ENCODE data around the gene DNAJB8. TPM values are rescaled to one million over a fixed set of nuclear protein-coding genes. Genes with fewer than 3 reads are reported as not detected.

DNAJB8 gene
- total RNA-seq, 4 donors from 2014 or later, result not detected

DNA sequence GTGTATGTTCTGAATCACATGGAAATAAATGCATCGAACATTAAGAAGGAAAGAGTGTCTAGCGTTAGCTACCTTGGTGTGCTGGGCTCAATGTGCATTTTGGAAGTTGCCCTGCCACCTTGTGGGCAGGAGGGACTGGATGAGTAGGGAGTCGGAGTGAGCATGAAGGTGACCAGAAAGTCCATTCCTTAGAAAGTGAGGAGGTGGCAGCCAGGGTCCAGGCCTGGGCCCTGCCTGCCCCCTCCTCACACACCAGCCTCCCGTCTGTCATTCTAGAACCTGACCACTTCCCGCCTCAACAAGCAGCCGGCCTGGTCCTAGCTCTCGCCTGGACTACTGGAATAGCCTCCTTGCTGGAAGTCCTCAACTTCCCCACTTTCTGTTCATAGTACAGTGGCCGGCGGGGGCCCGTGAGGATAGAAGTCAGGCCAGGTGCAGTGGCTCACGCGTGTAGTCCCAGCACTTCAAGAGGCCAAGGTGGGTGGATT is 36.5 kb upstream of the DNAJB8 start:
- in situ Hi-C loops (cut with MboI; ENCODE audit: low sequenced_read_pairs in 4 of 4), result loop anchor here in 3 of 4 donors (10.0 kb wide), 2 partner anchors 328 to 408 kb away; no protein-coding TSS in a partner anchor
- intact Hi-C loops (cut with DNase I; ENCODE audit: low total_unique reads), result no loop called here
- H3K9me3 ChIP-seq, result no peaks in the 10 kb centered on the region
- no peak overlapping the region for H3K4me3 ChIP-seq
- H3K36me3 ChIP-seq, result no peaks in the 10 kb centered on the region
- DNase-seq (no peak), ATAC-seq (no peak)
- TF ChIP-seq, protein P1, sequence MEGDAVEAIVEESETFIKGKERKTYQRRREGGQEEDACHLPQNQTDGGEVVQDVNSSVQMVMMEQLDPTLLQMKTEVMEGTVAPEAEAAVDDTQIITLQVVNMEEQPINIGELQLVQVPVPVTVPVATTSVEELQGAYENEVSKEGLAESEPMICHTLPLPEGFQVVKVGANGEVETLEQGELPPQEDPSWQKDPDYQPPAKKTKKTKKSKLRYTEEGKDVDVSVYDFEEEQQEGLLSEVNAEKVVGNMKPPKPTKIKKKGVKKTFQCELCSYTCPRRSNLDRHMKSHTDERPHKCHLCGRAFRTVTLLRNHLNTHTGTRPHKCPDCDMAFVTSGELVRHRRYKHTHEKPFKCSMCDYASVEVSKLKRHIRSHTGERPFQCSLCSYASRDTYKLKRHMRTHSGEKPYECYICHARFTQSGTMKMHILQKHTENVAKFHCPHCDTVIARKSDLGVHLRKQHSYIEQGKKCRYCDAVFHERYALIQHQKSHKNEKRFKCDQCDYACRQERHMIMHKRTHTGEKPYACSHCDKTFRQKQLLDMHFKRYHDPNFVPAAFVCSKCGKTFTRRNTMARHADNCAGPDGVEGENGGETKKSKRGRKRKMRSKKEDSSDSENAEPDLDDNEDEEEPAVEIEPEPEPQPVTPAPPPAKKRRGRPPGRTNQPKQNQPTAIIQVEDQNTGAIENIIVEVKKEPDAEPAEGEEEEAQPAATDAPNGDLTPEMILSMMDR (IDR thresholded peaks at IDR 0.05 in 4 of 5, conservative IDR thresholded peaks at IDR 0.05 in 1 of 5), result no peak
- no peak for TF ChIP-seq POLR2A (IDR thresholded peaks at IDR 0.05)
- H3K4me1 ChIP-seq, result no peaks in the 10 kb centered on the region
- H3K27ac ChIP-seq, result no peak overlapping the region
- H3K27me3 ChIP-seq, result peaks cover 19 to 24% (median 23%) of the 10 kb centered on the region in 3 donors

- DNase-seq (no peak), ATAC-seq (no peak)
- TF ChIP-seq, protein P1 (IDR thresholded peaks at IDR 0.05 in 4 of 5, conservative IDR thresholded peaks at IDR 0.05 in 1 of 5), result no peak
- TF ChIP-seq POLR2A (IDR thresholded peaks at IDR 0.05), result no peak
- in situ Hi-C loops (cut with MboI; ENCODE audit: low sequenced_read_pairs in 4 of 4) (loop anchor here in 3 of 4 donors (10.0 kb wide), 2 partner anchors 328 to 408 kb away; no protein-coding TSS in a partner anchor), intact Hi-C loops (cut with DNase I; ENCODE audit: low total_unique reads) (no loop called here)
- H3K27ac ChIP-seq, result no peak overlapping the region
- H3K4me1 ChIP-seq, result no peaks in the 10 kb centered on the region
- no peak overlapping the region for H3K4me3 ChIP-seq
- no peaks in the 10 kb centered on the region for H3K9me3 ChIP-seq
- H3K27me3 ChIP-seq, result peaks cover 22 to 26% (median 26%) of the 10 kb centered on the region in 3 donors
- no peaks in the 10 kb centered on the region for H3K36me3 ChIP-seq
These were observed 36.0 kb upstream of the DNAJB8 start for GRCh38 chr3:128502712-128503111.

DNA sequence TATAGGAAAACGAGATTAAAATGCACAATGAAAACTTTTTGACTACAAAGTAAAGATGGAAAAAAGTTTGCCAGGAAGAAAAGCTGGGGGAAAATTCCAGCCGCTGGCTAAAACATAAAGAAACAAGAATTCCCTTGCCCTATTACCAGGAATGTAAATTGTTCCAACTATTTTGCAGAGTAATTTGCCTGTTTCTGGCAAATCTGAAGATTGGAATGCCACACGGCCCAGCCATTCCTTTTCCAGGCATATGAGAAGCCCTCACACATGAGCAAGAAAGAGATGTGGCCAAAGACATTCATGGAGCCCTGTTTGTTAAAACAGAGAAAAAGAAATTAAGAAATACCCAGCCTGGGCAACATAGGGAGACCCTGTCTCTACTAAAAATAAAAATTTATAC is 34.7 kb upstream of the DNAJB8 start:
- H3K27ac ChIP-seq, result no peak overlapping the region
- ATAC-seq (no peak), DNase-seq (no peak)
- no peaks in the 10 kb centered on the region for H3K36me3 ChIP-seq
- H3K4me1 ChIP-seq, result peaks cover 4 to 10% of the 10 kb centered on the region in 2 donors
- H3K9me3 ChIP-seq, result no peaks in the 10 kb centered on the region
- in situ Hi-C loops (cut with MboI; ENCODE audit: low sequenced_read_pairs in 4 of 4), result loop anchor here in 3 of 4 donors (10.0 kb wide), 2 partner anchors 327 to 407 kb away; no protein-coding TSS in a partner anchor
- intact Hi-C loops (cut with DNase I; ENCODE audit: low total_unique reads), result no loop called here
- H3K4me3 ChIP-seq, result no peak overlapping the region
- peaks cover 33 to 38% (median 37%) of the 10 kb centered on the region in 3 donors for H3K27me3 ChIP-seq
- TF ChIP-seq POLR2A (IDR thresholded peaks at IDR 0.05), result no peak
- TF ChIP-seq, protein P1 (IDR thresholded peaks at IDR 0.05 in 4 of 5, conservative IDR thresholded peaks at IDR 0.05 in 1 of 5), result no peak

DNA sequence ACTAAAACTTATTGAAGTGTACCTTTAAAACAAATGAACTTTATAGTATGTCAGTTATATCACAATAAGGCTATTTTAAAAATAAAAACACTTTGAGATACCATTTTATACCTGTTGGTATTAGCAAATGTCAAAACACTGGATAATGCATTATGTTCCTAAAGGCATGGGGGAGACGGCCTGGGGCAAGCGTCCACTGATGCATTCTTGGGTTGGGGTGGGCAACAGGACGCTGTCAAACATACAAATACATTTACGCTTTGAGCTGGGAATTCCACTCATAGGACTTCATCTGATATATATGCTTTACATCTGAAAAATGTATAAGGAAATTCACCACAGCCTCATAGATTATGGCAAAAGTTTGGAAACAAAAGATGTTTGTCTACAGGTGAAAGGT is 33.9 kb upstream of the DNAJB8 start:
- no peaks in the 10 kb centered on the region for H3K36me3 ChIP-seq
- H3K9me3 ChIP-seq, result no peaks in the 10 kb centered on the region
- no peak for TF ChIP-seq POLR2A (IDR thresholded peaks at IDR 0.05)
- TF ChIP-seq, protein P1 (IDR thresholded peaks at IDR 0.05 in 4 of 5, conservative IDR thresholded peaks at IDR 0.05 in 1 of 5), result no peak
- peaks cover 40 to 46% (median 44%) of the 10 kb centered on the region in 3 donors for H3K27me3 ChIP-seq
- DNase-seq (no peak), ATAC-seq (no peak)
- no peak overlapping the region for H3K27ac ChIP-seq
- intact Hi-C loops (cut with DNase I; ENCODE audit: low total_unique reads) (no loop called here), in situ Hi-C loops (cut with MboI; ENCODE audit: low sequenced_read_pairs in 4 of 4) (loop anchor here in 3 of 4 donors (10.0 kb wide), 2 partner anchors 326 to 406 kb away; no protein-coding TSS in a partner anchor)
- peaks cover 4 to 10% of the 10 kb centered on the region in 2 donors for H3K4me1 ChIP-seq
- H3K4me3 ChIP-seq, result no peak overlapping the region
